Fibroblast of lung (primary cell): Measurements from ENCODE around the gene RALGAPB. TPM values are rescaled to one million over a fixed set of nuclear protein-coding genes. Genes with fewer than 3 reads are reported as not detected.
A peak's percentile ranks its signal among the peaks of the same experiment; 100 is the strongest.

Source experiments
- DNase-seq, 2 donors: peaks; one replicate each; pipeline versions ENCODE4 v3.0.0 to v3.0.0-alpha.2; 2010; ENCODE audit warnings: low read depth in 2 of 2
- H2AFZ ChIP-seq: 2 replicates; pipeline ENCODE4 v1.5.1; 2012; ENCODE audit warnings: low read length, control low read depth, inconsistent platforms
- H3K27ac ChIP-seq: 2 replicates; pipeline ENCODE4 v1.5.1; 2011; ENCODE audit warnings: low read length, control low read depth; ENCODE audit not compliant: insufficient read depth
- H3K27me3 ChIP-seq: 2 replicates; pipeline ENCODE4 v1.5.1; 2011; ENCODE audit warnings: mild to moderate bottlenecking, low read length; ENCODE audit not compliant: control insufficient read depth, insufficient read depth
- H3K36me3 ChIP-seq: 2 replicates; pipeline ENCODE4 v1.5.1; 2011; ENCODE audit warnings: low read length; ENCODE audit not compliant: control insufficient read depth, insufficient read depth
- H3K4me1 ChIP-seq: 2 replicates; pipeline ENCODE4 v1.5.1; 2011; ENCODE audit warnings: low read length; ENCODE audit not compliant: control insufficient read depth, insufficient read depth; ENCODE audit errors: extremely low read depth
- H3K4me2 ChIP-seq: 2 replicates; pipeline ENCODE4 v1.5.1; 2011; ENCODE audit warnings: low read length, control low read depth; ENCODE audit not compliant: insufficient read depth; ENCODE audit errors: extremely low read depth
- H3K4me3 ChIP-seq, 4 experiments: fragments of 200-600 bp in 1 of 4; sonication (generic) in 1 of 4; replicated peaks in 1 of 4; 2 replicates each; pipeline ENCODE4 v1.5.1; 2011 to 2016; ENCODE audit warnings: low read length in 4 of 4, low read depth in 3 of 4, mild to moderate bottlenecking in 3 of 4, control low read depth in 2 of 4, inconsistent platforms in 1 of 4, mixed read lengths in 1 of 4; ENCODE audit not compliant: insufficient read depth in 1 of 4; ENCODE audit errors: control extremely low read depth in 1 of 4
- H3K79me2 ChIP-seq: 2 replicates; pipeline ENCODE4 v1.5.1; 2012; ENCODE audit warnings: mild to moderate bottlenecking, low read length, inconsistent platforms; ENCODE audit not compliant: control insufficient read depth, insufficient read depth
- H3K9ac ChIP-seq: 2 replicates; pipeline ENCODE4 v1.5.1; 2011; ENCODE audit warnings: mild to moderate bottlenecking, low read length, control low read depth; ENCODE audit not compliant: insufficient read depth
- H3K9me3 ChIP-seq: 2 replicates; pipeline ENCODE4 v1.5.1; 2012; ENCODE audit warnings: low read depth, low read length; ENCODE audit not compliant: control insufficient read depth, insufficient read depth
- H4K20me1 ChIP-seq: 2 replicates; pipeline ENCODE4 v1.5.1; 2011; ENCODE audit warnings: low read length; ENCODE audit not compliant: control insufficient read depth, insufficient read depth; ENCODE audit errors: extremely low read depth
- EZH2 ChIP-seq: IDR thresholded peaks from 2 replicates; pipeline ENCODE4 v1.5.1; 2012; ENCODE audit warnings: low read length, control low read depth, mild to moderate bottlenecking; ENCODE audit errors: missing control alignments
- polyA plus RNA-seq, 2 donors: library from polyadenylated mRNA; depleted of rRNA in 1 of 2; stranded (reverse) in 1 of 2; unstranded in 1 of 2; fragments of >200 nt; gene quantifications; 2 replicates each; pipeline ENCODE4 v1.2.1, GENCODE V29; 2011 to 2012; ENCODE audit warnings: missing spikeins in 1 of 2
- total RNA-seq: library from RNA; depleted of rRNA; stranded (reverse); fragments of >200 nt; gene quantifications from 2 replicates; pipeline ENCODE4 v1.2.1, GENCODE V29; 2014
- TF ChIP-seq, protein P1 (sequence below), 2 donors: IDR thresholded peaks in 1 of 2; conservative IDR thresholded peaks in 1 of 2; 1 replicate in 1 of 2; 2 replicates in 1 of 2; pipeline ENCODE4 v1.5.1; 2011 to 2012; ENCODE audit warnings: low read length in 2 of 2, control low read depth in 1 of 2, inconsistent platforms in 1 of 2, low read depth in 1 of 2, mild to moderate bottlenecking in 1 of 2

Gene RALGAPB
- total and polyA plus RNA-seq, 2 donors (not counting 1 experiment from before 2014, with no cell fraction given): 19.5 to 31.4 TPM

DNA sequence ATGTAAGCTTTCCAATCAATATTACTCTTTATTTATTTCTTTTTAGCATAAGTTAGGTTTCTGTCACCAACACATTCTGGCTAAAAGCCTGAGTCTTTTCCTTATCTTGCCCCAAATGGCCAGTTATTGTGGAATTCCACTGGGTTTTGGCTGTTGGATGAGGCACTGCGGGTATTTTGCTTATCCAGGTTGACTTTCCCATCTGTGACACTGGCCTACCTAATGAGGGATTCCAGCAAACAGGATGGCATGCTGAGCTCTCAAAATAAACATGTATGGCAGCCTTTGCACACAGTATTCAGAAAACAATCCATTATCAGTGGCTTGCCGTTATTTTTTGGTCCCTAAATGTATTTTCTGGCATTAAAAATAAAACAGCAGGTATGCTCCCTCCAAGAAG lies 6.5 kb upstream of the RALGAPB start:
- Histone ChIP-seq H3K4me2 (no peak overlapping the region), H3K4me3 (no peak overlapping the region), H3K9me3 (no peaks in the 10 kb centered on the region), H3K36me3 (no peaks in the 10 kb centered on the region), H3K9ac (no peak overlapping the region), H3K4me1 (no peaks in the 10 kb centered on the region), H3K79me2 (no peaks in the 10 kb centered on the region), H3K27me3 (peaks cover 4% of the 10 kb centered on the region), H4K20me1 (no peaks in the 10 kb centered on the region), H2AFZ (no peak overlapping the region), H3K27ac (no peak overlapping the region)
- TF ChIP-seq, protein P1, sequence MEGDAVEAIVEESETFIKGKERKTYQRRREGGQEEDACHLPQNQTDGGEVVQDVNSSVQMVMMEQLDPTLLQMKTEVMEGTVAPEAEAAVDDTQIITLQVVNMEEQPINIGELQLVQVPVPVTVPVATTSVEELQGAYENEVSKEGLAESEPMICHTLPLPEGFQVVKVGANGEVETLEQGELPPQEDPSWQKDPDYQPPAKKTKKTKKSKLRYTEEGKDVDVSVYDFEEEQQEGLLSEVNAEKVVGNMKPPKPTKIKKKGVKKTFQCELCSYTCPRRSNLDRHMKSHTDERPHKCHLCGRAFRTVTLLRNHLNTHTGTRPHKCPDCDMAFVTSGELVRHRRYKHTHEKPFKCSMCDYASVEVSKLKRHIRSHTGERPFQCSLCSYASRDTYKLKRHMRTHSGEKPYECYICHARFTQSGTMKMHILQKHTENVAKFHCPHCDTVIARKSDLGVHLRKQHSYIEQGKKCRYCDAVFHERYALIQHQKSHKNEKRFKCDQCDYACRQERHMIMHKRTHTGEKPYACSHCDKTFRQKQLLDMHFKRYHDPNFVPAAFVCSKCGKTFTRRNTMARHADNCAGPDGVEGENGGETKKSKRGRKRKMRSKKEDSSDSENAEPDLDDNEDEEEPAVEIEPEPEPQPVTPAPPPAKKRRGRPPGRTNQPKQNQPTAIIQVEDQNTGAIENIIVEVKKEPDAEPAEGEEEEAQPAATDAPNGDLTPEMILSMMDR (conservative IDR thresholded peaks at IDR 0.05 in 1 of 2, IDR thresholded peaks at IDR 0.05 in 1 of 2; ENCODE audit: low read depth in 1 of 2, low read length in 2 of 2): no peak
- no peak for TF ChIP-seq EZH2
- DNase-seq: no peak

DNA sequence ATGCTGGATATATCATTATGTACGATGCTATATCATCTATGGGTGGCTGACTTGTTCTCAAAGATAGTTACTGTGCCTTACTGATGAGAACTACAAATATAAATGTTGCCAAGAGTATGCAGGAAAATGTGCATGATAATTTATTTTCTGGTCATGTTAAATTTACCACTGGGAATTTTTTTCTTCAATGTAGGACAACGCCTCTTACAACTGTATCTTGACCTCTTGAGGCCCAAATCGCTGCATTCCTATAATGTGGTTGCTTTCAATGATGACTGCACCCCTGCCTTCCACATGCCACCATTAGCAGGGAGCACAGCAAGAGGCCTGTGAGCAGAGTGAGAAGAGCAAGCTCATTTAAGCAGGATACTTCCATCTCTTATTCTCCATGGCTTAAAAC lies 5.7 kb upstream of the RALGAPB start:
- Histone ChIP-seq H4K20me1 (no peaks in the 10 kb centered on the region), H3K27ac (no peak overlapping the region), H3K79me2 (no peaks in the 10 kb centered on the region), H3K9ac (no peak overlapping the region), H3K4me2 (no peak overlapping the region), H3K27me3 (peaks cover 4% of the 10 kb centered on the region), H3K4me1 (no peaks in the 10 kb centered on the region), H3K4me3 (no peak overlapping the region), H3K9me3 (no peaks in the 10 kb centered on the region), H2AFZ (no peak overlapping the region), H3K36me3 (no peaks in the 10 kb centered on the region)
- DNase-seq: no peak
- TF ChIP-seq EZH2: no peak
- TF ChIP-seq, protein P1 (conservative IDR thresholded peaks at IDR 0.05 in 1 of 2, IDR thresholded peaks at IDR 0.05 in 1 of 2; ENCODE audit: low read depth in 1 of 2, low read length in 2 of 2): no peak

DNA sequence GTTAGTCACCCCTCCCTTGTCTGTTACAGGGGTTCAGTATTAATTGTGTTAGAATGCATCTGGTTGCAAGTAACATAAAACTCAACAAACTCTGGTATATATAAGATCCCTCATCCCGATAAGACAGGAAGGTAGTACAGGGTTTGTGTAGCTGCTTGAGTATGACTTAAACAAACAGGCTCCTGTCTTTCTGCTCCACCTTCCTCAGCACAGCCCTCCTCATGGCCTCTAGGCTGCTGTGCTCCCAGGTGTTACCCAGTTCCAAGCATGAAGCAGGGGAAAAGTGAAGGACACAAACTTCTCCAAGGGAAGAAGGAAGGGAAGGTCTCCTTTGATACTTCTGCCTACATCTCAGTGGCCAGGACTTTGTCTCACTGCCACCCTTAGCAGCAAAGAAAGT lies 1.4 kb upstream of the RALGAPB start:
- TF ChIP-seq, protein P1 (conservative IDR thresholded peaks at IDR 0.05 in 1 of 2, IDR thresholded peaks at IDR 0.05 in 1 of 2; ENCODE audit: low read depth in 1 of 2, low read length in 2 of 2): no peak
- no peak for TF ChIP-seq EZH2
- Histone ChIP-seq H3K27ac (no peak overlapping the region), H3K9me3 (no peaks in the 10 kb centered on the region), H3K27me3 (peaks cover 4% of the 10 kb centered on the region), H4K20me1 (no peaks in the 10 kb centered on the region), H3K79me2 (peaks cover 31% of the 10 kb centered on the region), H3K9ac (no peak overlapping the region), H3K4me1 (peaks cover 6% of the 10 kb centered on the region), H3K4me2 (no peak overlapping the region), H2AFZ (peak overlapping the region; percentile 60), H3K36me3 (no peaks in the 10 kb centered on the region), H3K4me3 (no peak overlapping the region)
- DNase-seq: no peak
